Aorta (tissue), 5 donors: ENCODE data around the gene HTR4. TPM values are rescaled to one million over a fixed set of nuclear protein-coding genes. Genes with fewer than 3 reads are reported as not detected.

Experiments
- ATAC-seq: fragments of 200-7000 bp; cut with Tn5 transposase; one replicate; pipeline ENCODE4 v1.9.1; 2022; ENCODE audit warnings: moderate library complexity; ENCODE audit not compliant: low FRiP score
- DNase-seq, 2 donors: peaks; one replicate each; pipeline ENCODE4 v3.0.0-alpha.2; 2020
- H3K27ac ChIP-seq, 2 donors: one replicate each; pipeline ENCODE4 v1.5.1; 2013; ENCODE audit warnings: low read length in 2 of 2, mild to moderate bottlenecking in 2 of 2, moderate library complexity in 2 of 2, control low read depth in 1 of 2, inconsistent platforms in 1 of 2, low read depth in 1 of 2
- H3K27me3 ChIP-seq, 2 donors: one replicate each; pipeline ENCODE4 v1.6.1; 2013; ENCODE audit warnings: control low read depth in 1 of 2, low read length in 1 of 2, mild to moderate bottlenecking in 1 of 2, moderate library complexity in 1 of 2; ENCODE audit not compliant: insufficient read depth in 2 of 2, control insufficient read depth in 1 of 2
- H3K36me3 ChIP-seq, 2 donors: one replicate each; pipeline ENCODE4 v1.6.1; 2013; ENCODE audit warnings: control low read depth in 1 of 2, low read length in 1 of 2, mild to moderate bottlenecking in 1 of 2; ENCODE audit not compliant: insufficient read depth in 2 of 2, control insufficient read depth in 1 of 2
- H3K4me1 ChIP-seq, 2 donors: one replicate each; pipeline ENCODE4 v1.6.1; 2013; ENCODE audit warnings: low read length in 2 of 2, control low read depth in 1 of 2, mild to moderate bottlenecking in 1 of 2, moderate library complexity in 1 of 2; ENCODE audit not compliant: insufficient read depth in 2 of 2, control insufficient read depth in 1 of 2
- H3K4me3 ChIP-seq, 2 donors: one replicate each; pipeline ENCODE4 v1.5.1; 2013; ENCODE audit warnings: low read length in 2 of 2, control low read depth in 1 of 2, mild to moderate bottlenecking in 1 of 2
- H3K9me3 ChIP-seq: one replicate; pipeline ENCODE4 v1.6.1; 2013; ENCODE audit warnings: mild to moderate bottlenecking, low read length; ENCODE audit not compliant: control insufficient read depth
- WGBS, 2 donors: extraction: QIAGEN DNeasy Blood & Tissue Kit; methylation state at CpG; one replicate each; pipeline ENCODE4 v1.1.7; 2013; 5-methylcytosine and 5-hydroxymethylcytosine counted together
- intact Hi-C, 2 donors: fragments of 100-400 bp; cut with DNase I; formaldehyde crosslinking; loops; one replicate each; pipeline versions ENCODE4 v1.14.2 to v1.15.0; 2022
- polyA plus RNA-seq, 2 donors: library from polyadenylated mRNA; stranded (reverse); fragments of 200-250 nt; gene quantifications; one replicate each; pipeline ENCODE4 v1.2.3, GENCODE V29; 2013
- total RNA-seq, 2 donors: library from RNA; stranded (reverse); fragmentation: NEBNext Ultra II Directional; extraction: Animal tissue kit (Norgen Biotek cat#: 25700); gene quantifications; one replicate each; pipeline ENCODE4 v1.2.1, GENCODE V29; 2021
- donor health status: healthy with polysubstance abuse.
- donor health status: Bipolar disorder and iron deficiency.
- donor health status: DM: no; HTN: no; CAD: no.
- donor health status: DM: no; HTN: no; CAD: no.
- donor health status: DM: yes; HTN: yes; CAD: no.

HTR4 gene
- total and polyA plus RNA-seq, 4 donors: 0.90 to 2.3 (median 1.5) TPM; not detected in 1

DNA sequence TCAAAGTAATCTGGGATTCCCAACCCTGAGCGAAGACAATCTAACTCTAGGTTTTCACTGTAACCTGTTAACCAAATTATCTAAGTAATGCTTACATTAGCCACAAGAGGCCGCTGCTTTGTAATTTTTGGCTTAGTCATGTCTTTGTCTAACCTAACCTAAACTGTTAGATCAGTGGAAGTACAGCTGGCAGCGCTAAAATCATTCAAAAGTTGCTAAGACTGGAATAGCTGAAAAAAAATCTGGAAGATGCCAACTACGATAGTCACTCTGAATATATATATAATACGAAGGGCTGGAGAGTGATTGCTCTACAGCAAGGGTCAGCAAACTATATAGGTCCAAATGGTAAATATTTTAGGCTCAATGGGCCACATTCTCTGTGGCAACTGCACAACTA is 210.3 kb downstream of the HTR4 start:
- intact Hi-C loops: loop anchor here (2.0 to 10.0 kb wide), 4 partner anchors 38 to 671 kb away; no protein-coding TSS in a partner anchor
- no peak for DNase-seq
- H3K4me1 ChIP-seq: no peaks in the 10 kb centered on the region
- no peak overlapping the region for H3K27ac ChIP-seq
- no peaks in the 10 kb centered on the region for H3K9me3 ChIP-seq
- H3K27me3 ChIP-seq: no peaks in the 10 kb centered on the region
- peaks cover 0 to 2% of the 10 kb centered on the region in 2 donors for H3K36me3 ChIP-seq
- H3K4me3 ChIP-seq: no peak overlapping the region
- WGBS, 2 donors: 6 to 9% methylated on average over 5 of the region's 5 CpGs
- peak; percentile 88 for ATAC-seq

DNA sequence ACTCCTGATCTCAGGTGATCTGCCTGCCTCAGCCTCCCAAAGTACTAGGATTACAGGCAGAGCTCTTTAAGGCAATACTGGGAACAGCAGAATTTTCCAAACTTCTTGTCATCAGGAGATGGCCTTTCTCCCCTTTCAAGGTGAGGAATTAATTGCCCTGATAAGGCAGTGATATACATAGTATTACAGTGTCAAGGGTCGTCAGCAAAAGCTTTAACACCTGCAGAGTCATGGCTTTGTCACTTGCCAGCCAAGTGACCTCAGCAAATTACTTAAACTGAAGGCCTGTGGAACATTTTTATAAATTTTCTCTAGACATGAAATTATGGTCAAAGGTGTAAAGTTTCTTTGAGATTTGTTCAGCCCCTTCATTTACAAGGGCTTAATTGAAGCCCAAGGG is 211.1 kb downstream of the HTR4 start:
- Histone ChIP-seq H3K9me3 (no peaks in the 10 kb centered on the region), H3K36me3 (peaks cover 0 to 4% of the 10 kb centered on the region in 2 donors), H3K27me3 (no peaks in the 10 kb centered on the region), H3K4me3 (no peak overlapping the region), H3K4me1 (no peaks in the 10 kb centered on the region), H3K27ac (no peak overlapping the region)
- 38 to 48% methylated on average over 1 of the region's 1 CpG for WGBS, 2 donors
- intact Hi-C loops: loop anchor here (5.0 to 10.0 kb wide), 3 partner anchors 39 to 672 kb away; no protein-coding TSS in a partner anchor
- ATAC-seq (no peak), DNase-seq (no peak)

DNA sequence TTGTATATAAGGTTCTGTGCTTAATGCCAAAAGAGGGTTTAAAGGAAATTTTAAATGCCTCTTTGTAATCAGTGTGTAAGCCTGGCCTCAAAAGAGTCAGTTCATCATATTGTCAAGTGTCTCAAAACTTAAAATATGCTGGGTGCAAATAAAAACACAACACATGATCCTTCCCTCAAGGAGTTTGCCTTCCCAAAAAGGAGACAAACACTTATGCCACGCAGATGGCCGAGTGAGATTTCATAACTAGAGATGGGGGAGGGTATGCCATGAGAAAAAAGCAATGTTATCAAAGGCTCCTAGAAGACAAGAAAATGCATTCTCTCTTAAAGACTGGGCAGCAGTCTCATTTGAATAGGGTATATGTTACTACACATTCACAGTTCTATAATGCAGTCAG is 215.4 kb downstream of the HTR4 start:
- DNase-seq (no peak), ATAC-seq (no peak)
- intact Hi-C loops: no loop called here
- no peak overlapping the region for H3K4me3 ChIP-seq
- no peaks in the 10 kb centered on the region for H3K27me3 ChIP-seq
- H3K36me3 ChIP-seq: peaks cover 6 to 8% of the 10 kb centered on the region in 2 donors
- H3K9me3 ChIP-seq: no peaks in the 10 kb centered on the region
- no peak overlapping the region for H3K27ac ChIP-seq
- no peaks in the 10 kb centered on the region for H3K4me1 ChIP-seq
- 69 to 79% methylated on average over 2 of the region's 2 CpGs for WGBS, 2 donors

DNA sequence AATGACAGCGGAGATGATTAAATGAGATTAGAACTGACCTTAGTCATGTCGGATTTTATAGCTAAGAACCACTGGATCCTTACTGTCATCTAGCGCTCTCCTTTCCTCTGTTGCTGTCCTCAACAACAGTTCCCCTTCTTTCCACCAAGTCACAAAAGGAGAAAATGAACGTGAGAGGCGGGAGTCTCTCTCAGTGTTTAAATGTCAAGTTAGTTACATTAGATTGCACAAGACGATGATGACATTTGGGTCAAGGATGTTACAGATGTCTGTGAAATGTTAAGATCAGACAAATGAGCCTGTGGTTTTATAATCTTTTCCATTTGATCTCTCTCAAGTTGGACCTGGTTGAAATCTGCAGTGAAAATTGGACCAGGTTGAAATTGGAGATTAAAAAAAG is 217.1 kb downstream of the HTR4 start:
- Histone ChIP-seq H3K27me3 (no peaks in the 10 kb centered on the region), H3K4me3 (no peak overlapping the region), H3K36me3 (peaks cover 6 to 8% of the 10 kb centered on the region in 2 donors), H3K9me3 (no peaks in the 10 kb centered on the region), H3K4me1 (no peaks in the 10 kb centered on the region), H3K27ac (no peak overlapping the region)
- no peak for ATAC-seq
- 89 to 92% methylated on average over 6 of the region's 6 CpGs for WGBS, 2 donors
- DNase-seq: no peak
- intact Hi-C loops: no loop called here

DNA sequence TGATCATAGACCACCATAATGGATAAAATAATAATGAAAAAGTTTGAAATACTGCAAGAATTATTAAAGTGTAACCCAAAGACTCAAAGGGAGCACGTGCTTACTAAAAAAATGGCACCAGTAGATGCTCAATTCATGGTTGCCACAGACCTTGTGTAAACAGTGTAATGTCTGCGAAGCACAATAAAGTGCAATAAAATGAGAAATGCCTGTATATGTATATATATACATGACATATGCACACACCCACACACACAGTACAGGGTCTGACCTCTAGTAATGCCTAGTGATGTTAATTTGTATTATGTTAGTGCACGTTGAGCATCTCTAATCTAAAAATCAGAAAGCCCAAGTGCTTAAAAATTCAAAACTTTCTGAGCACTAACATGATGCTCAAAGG is 218.3 kb downstream of the HTR4 start:
- WGBS, 2 donors: 94 to 97% methylated on average over 3 of the region's 3 CpGs
- ATAC-seq (no peak), DNase-seq (no peak)
- H3K27me3 ChIP-seq: no peaks in the 10 kb centered on the region
- intact Hi-C loops: no loop called here
- H3K4me3 ChIP-seq: no peak overlapping the region
- H3K4me1 ChIP-seq: no peaks in the 10 kb centered on the region
- no peaks in the 10 kb centered on the region for H3K9me3 ChIP-seq
- H3K36me3 ChIP-seq: peaks cover 6 to 8% of the 10 kb centered on the region in 2 donors
- no peak overlapping the region for H3K27ac ChIP-seq

DNA sequence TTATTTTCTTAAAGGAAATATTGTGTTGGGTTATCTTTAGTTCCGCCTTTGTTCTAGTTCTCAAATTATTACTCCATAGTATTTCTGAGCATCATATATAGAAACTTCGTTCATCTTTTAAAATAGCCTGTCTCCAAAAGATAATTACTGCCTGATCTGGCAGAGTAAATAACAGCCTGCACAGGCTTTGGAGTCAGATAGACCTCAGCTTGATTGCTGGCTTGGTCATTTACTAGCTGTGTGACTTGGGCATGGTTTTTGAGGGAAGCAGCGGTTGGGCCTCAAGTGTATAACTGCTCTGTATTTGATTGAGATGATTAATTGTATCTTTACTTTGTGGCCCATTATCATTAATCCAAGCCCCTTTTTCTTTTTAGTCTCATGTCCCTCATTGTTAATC is 220.5 kb downstream of the HTR4 start:
- Histone ChIP-seq H3K27ac (no peak overlapping the region), H3K9me3 (no peaks in the 10 kb centered on the region), H3K4me1 (no peaks in the 10 kb centered on the region), H3K36me3 (peaks cover 6% of the 10 kb centered on the region in 2 donors), H3K4me3 (no peak overlapping the region), H3K27me3 (no peaks in the 10 kb centered on the region)
- 96 to 98% methylated on average over 3 of the region's 3 CpGs for WGBS, 2 donors
- ATAC-seq (no peak), DNase-seq (no peak)
- intact Hi-C loops: no loop called here

Other genes starting within 250 kb of the HTR4 start
- gene ADRB2, start 172.1 kb upstream of the HTR4 start, total RNA-seq: 1 to 10 TPM; 2.2 to 4.5 TPM
- gene ADRB2, start 172.1 kb upstream of the HTR4 start, polyA plus RNA-seq: under 1 TPM; 0.13 to 0.69 TPM